ENCODE results near the gene XRCC1. TPM values are rescaled to one million over a fixed set of nuclear protein-coding genes. Genes with fewer than 3 reads are reported as not detected.

The XRCC1 gene
- total RNA-seq, 1 experiment from 2014 or later: 38.0 TPM

DNA sequence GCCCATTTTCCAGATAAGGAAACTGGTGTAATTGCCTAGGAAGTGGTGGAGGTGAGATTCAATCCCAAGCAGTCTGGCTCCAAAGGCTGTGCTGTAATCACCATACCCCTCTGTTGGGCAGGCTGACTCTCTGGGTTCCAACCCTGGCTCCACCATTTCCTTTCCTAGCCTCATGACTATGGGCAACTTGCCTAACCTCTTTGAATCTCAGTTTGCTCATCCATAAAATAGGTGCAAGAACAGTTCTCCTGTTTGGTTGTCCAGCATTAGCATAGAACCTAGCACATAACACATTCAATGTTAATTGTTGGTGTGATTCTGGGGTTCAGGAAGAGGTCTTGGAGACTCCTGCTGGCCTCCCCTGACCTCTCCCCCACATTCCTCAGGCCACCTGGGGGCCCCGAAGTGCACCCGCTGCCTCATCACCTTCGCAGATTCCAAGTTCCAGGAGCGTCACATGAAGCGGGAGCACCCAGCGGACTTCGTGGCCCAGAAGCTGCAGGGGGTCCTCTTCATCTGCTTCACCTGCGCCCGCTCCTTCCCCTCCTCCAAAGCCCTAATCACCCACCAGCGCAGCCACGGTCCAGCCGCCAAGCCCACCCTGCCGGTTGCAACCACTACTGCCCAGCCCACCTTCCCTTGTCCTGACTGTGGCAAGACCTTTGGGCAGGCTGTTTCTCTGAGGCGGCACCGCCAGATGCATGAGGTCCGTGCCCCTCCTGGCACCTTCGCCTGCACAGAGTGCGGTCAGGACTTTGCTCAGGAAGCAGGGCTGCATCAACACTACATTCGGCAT, 23.3 kb upstream of the XRCC1 start:
- peaks cover 18 to 24% of the 10 kb centered on the region in 2 experiments for H3K4me1 Mint-ChIP-seq
- no peak overlapping the region for H4K91ac ChIP-seq (ENCODE audit: insufficient read length, low read depth, low read length)
- no peak overlapping the region for H2BK120ac ChIP-seq (ENCODE audit: low read depth, low read length, poor library complexity, severe bottlenecking)
- no peak overlapping the region for H4K8ac ChIP-seq (replicated peaks; ENCODE audit: insufficient read length, low read depth, low read length)
- H2BK5ac ChIP-seq (ENCODE audit: insufficient read length, low read length): no peak overlapping the region
- H3K18ac ChIP-seq (ENCODE audit: insufficient read length, low read depth, low read length): no peak overlapping the region
- no peak overlapping the region for H2AK5ac ChIP-seq (ENCODE audit: insufficient read length, low read length)
- no peaks in the 10 kb centered on the region for H3K9me3 ChIP-seq (ENCODE audit: control insufficient read depth, low read depth, low read length)
- H3K9ac ChIP-seq (ENCODE audit: extremely low read depth, insufficient read length, low read length): no peak overlapping the region
- H3T11ph ChIP-seq (ENCODE audit: low read length): no peak overlapping the region
- no peaks in the 10 kb centered on the region for H3K79me1 ChIP-seq (ENCODE audit: insufficient read depth, low read depth, low read length, poor library complexity, severe bottlenecking)
- no peak overlapping the region for H2BK15ac ChIP-seq (ENCODE audit: low read depth, low read length)
- H3K27me3 Mint-ChIP-seq (ENCODE audit: low read depth): no peaks in the 10 kb centered on the region
- no peak overlapping the region for H3K4me2 ChIP-seq (ENCODE audit: insufficient read depth, insufficient read length, low read length)
- H4K5ac ChIP-seq (ENCODE audit: insufficient read length, low read depth, low read length): no peak overlapping the region
- H3K27me3 ChIP-seq (ENCODE audit: insufficient read depth, low read length): no peaks in the 10 kb centered on the region
- no peak overlapping the region for H2BK12ac ChIP-seq (ENCODE audit: insufficient read length, low read depth, low read length)
- WGBS (ENCODE audit: extremely low coverage, insufficient read length, low lambda C conversion rate): no CpG with 5 or more reads among the region's 19 CpGs
- H4K20me1 ChIP-seq (ENCODE audit: control insufficient read depth, insufficient read depth, insufficient read length): no peaks in the 10 kb centered on the region
- DNase-seq: no peak
- 0 out of 2 replicates have a peak, but pooled peaks cover 3% of the 10 kb centered on the region for H3K4me1 ChIP-seq (ENCODE audit: insufficient read depth, low read length)
- no peak overlapping the region for H2AFZ ChIP-seq (ENCODE audit: low read length)
- peaks cover 4 to 31% (median 20%) of the 10 kb centered on the region in 3 experiments for H3K36me3 Mint-ChIP-seq (ENCODE audit: insufficient read depth in 1 of 3, low read depth in 3 of 3)
- TF ChIP-seq, protein P1, sequence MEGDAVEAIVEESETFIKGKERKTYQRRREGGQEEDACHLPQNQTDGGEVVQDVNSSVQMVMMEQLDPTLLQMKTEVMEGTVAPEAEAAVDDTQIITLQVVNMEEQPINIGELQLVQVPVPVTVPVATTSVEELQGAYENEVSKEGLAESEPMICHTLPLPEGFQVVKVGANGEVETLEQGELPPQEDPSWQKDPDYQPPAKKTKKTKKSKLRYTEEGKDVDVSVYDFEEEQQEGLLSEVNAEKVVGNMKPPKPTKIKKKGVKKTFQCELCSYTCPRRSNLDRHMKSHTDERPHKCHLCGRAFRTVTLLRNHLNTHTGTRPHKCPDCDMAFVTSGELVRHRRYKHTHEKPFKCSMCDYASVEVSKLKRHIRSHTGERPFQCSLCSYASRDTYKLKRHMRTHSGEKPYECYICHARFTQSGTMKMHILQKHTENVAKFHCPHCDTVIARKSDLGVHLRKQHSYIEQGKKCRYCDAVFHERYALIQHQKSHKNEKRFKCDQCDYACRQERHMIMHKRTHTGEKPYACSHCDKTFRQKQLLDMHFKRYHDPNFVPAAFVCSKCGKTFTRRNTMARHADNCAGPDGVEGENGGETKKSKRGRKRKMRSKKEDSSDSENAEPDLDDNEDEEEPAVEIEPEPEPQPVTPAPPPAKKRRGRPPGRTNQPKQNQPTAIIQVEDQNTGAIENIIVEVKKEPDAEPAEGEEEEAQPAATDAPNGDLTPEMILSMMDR (conservative IDR thresholded peaks at IDR 0.05): no peak
- peaks cover 20% of the 10 kb centered on the region for H3K23me2 ChIP-seq (ENCODE audit: insufficient read length, low read depth, low read length, poor library complexity, severe bottlenecking)
- no peak overlapping the region for H2BK20ac ChIP-seq (ENCODE audit: low read depth, low read length, poor library complexity, severe bottlenecking)
- 0 out of 5 replicates have a peak overlapping the region, but pooled peaks of 1 of the 2 experiments have one; percentile 95 for H3K4me3 Mint-ChIP-seq
- peaks cover 4% of the 10 kb centered on the region; the same call in 1 of the 2 replicates for H3K79me2 ChIP-seq (ENCODE audit: insufficient read depth, low read length)
- H3K14ac ChIP-seq (ENCODE audit: insufficient read depth, low read length): no peak overlapping the region
- H3K56ac ChIP-seq (ENCODE audit: insufficient read length, low read depth, low read length): no peak overlapping the region
- no peak overlapping the region for H3K27ac ChIP-seq (ENCODE audit: insufficient read length, low read depth, low read length)
- H3K9me3 Mint-ChIP-seq: no peaks in the 10 kb centered on the region; a peak in 1 of 5 replicates
- peak overlapping the region in 1 of 3 experiments; percentile 97; a peak in 2 of 7 replicates for H3K27ac Mint-ChIP-seq
- H3K23ac ChIP-seq (ENCODE audit: insufficient read length, low read depth, low read length): no peak overlapping the region
- no peak overlapping the region for H3K4ac ChIP-seq (ENCODE audit: low read depth, low read length)

Data from H9 (cell line).